ENCODE data around the gene LURAP1L.

LURAP1L gene

GRCh38 chr9:12813960-12814876 is 39.4 kb downstream of the LURAP1L start:
- peak; percentile 44 for DNase-seq

DNA sequence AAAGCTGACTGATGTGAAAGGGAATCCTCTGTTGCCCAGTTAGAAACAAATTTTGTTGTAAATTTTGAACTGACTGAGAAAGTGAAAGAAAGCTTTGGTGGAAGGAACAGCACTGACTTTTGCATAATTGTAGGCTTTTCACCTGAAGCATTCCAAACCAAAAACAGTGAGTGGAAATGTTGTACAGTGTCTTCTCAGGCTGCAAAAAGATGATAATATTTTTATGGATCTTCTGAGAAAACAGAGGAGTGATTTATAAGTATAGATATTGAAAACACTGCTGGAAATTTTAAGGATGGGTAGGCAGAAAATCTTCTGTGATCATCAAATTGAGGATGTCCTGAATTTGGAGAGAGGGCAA is 40.0 kb downstream of the LURAP1L start:
- no peak for DNase-seq

GRCh38 chr9:12815888-12816287 is 41.1 kb downstream of the LURAP1L start:
- no peak for DNase-seq

- no peak for DNase-seq
Observed at GRCh38 chr9:12816656-12817101, 41.9 kb downstream of the LURAP1L start.

GRCh38 chr9:12817702-12818101 is 42.9 kb downstream of the LURAP1L start:
- DNase-seq, result no peak

DNA sequence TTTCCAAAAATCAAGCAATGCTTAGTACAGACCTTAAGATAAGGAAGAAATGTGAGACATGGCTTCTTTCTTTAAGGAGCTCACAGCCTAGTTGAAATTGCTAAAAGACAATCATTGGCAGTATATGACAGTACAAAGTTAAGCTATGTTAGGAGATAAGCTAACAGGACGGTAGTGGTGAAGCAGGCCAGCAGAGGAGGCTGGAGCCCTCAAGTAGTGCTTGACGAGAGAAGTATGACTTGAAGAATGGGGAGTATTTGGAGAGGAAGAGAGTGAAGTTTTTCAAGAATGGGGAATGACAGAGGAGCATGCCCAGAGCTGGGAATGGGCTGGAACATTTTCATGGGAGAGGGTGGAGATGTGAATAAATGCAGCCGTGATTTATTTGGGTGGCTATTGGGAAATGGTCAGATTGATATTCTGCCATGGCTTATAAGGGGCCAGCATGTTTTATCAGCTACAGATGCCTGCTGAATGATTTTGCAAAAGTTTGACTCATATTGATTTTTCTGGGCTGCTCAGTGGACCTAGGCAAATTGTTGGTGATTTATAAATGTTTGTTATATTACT is 43.7 kb downstream of the LURAP1L start:
- DNase-seq, result no peak

GRCh38 chr9:12819436-12820185 is 44.8 kb downstream of the LURAP1L start:
- DNase-seq, result peak; percentile 55

- DNase-seq, result no peak
Observed at GRCh38 chr9:12822111-12822510, 47.3 kb downstream of the LURAP1L start.

- DNase-seq, result no peak
Observed at GRCh38 chr9:12826924-12827565, 52.2 kb downstream of the LURAP1L start.

GRCh38 chr9:12833701-12834100 is 58.9 kb downstream of the LURAP1L start:
- DNase-seq, result no peak

DNA sequence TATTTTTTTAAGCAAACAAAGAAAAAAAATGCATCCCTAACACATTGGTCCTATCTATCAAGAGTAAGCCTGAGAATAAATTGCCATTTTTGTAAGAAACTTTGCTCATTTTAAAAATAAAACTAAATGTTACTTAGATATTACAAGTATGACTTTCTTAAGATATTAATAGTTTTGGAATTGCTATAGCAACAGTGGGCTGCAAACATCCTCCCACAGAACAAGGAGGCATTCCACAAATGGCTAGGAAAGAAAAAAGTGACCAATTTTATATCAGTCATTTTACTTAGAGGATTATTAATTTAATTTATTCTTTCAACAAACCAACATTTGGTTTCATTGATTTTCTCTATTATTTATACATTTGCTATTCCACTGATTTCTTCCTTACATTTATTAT is 63.7 kb downstream of the LURAP1L start:
- no peak for DNase-seq

DNA sequence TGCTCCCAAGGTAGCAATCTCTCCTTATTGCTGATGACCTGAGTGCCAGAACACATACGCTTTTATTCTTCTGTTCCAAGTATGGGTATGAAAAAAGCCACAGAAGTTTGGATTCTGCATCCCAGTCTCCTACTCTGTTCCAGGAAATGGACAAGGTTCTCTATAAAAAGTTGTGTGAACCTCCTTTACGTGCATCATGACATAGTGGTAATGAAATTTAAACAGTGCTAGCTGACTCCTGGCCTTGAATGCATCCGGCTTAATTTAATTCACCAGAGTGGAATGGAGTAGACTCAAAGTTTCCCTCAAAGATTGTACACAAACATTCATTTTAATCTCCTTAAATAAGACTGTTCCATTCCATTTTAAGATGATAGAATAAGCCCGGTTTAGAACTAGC is 68.9 kb downstream of the LURAP1L start:
- DNase-seq, result no peak

- DNase-seq, result no peak
Observed at GRCh38 chr9:12846035-12846434, 71.2 kb downstream of the LURAP1L start.

GRCh38 chr9:12847561-12847960 is 72.7 kb downstream of the LURAP1L start:
- no peak for DNase-seq

DNA sequence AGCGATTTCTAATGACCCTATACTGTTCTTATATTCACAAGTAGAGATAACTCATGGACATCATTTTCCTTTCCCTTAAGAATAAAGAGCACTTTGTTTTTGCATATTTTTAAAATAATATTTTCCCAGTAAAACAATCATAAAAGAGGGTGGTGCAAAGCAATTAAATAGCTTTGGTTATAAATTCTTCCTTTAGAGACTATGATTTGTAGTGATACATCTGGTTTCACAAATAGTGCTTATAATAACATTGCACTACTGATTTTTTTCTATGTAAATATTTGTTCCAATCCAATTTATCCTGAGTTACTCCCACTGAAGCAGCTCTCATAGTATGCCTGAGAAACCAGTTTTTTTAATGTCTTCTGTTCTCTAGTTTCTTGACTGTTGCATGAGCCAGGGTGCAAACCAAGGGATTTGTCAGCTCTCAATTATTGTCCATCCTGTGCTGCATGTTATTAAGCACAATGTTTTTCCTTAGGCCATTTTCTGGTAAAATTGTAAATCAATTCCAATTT is 74.7 kb downstream of the LURAP1L start:
- no peak for DNase-seq

- no peak for DNase-seq
Observed at GRCh38 chr9:12851341-12852090, 76.7 kb downstream of the LURAP1L start.

DNA sequence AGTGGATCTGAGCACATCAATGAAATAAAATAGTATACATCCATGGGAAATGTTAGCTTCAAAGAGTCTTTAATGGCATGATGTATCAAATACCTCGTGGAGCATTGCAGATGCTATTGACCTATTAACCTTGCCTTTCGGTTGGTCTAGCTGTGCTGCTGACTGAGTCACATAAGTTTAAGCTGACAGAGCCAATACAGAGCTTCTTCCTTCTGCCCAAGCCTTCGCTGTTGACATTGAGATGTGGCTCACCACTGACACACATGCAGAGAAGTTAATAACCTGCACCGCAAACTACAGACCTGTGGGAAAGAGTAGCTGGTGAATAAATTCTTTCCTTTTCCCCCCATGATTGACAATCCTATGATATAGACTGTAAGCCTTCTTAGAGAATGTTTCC is 78.2 kb downstream of the LURAP1L start:
- no peak for DNase-seq

GRCh38 chr9:12854221-12854620 is 79.4 kb downstream of the LURAP1L start:
- DNase-seq, result no peak

DNA sequence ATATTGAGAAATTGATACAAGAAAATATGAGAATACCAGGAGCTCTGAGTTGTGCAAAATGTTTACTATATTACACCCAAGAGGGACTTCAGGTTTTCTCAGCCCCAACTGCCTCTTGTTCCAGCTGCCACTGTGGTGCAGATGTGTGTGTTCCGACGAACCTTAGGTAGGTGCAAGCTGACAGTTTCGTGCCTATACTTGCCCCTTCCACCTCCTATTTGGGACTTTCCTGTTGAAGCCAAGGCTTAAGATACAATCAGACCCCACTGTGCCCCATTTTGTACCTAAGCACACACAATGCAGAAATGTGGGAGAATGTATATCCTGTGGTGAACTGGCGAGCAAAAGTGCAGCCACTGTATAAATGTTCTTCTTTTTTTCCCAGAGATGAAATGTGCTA is 80.2 kb downstream of the LURAP1L start:
- no peak for DNase-seq

GRCh38 chr9:12856603-12857002 is 81.8 kb downstream of the LURAP1L start:
- DNase-seq, result no peak

GRCh38 chr9:12859704-12860251 is 85.0 kb downstream of the LURAP1L start:
- DNase-seq, result no peak

DNA sequence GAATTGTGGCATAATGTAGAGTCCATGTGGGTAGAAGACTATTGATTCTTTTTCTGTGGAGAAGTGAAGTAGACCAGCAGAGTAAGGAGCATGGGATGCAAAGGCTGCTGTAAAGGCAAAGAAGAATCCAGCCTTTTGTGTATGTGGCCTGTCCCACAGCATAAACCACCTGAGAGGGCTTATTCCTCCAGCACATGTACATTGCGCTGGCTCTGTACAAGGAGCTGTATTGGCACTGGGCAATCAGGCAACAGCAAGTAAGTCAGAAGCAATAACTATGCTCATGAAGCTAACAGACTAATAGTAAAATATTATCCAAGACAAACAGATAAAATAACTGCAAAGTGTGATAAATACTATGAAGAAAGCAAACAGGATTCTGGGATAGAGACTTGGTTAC is 86.2 kb downstream of the LURAP1L start:
- no peak for DNase-seq
